Limb (tissue), 2 donors: Measurements from ENCODE around the gene HCN3.
"Not testable (repeated sequence)": the region's sequence is repeated elsewhere in the genome, so short reads cannot be mapped to it uniquely, and the experiment has no call there.

Experiments
- DNase-seq, 2 donors: peaks; one replicate each; pipeline ENCODE4 v3.0.0-alpha.2; 2016; ENCODE audit errors: extremely low spot score in 2 of 2

Gene HCN3

DNA sequence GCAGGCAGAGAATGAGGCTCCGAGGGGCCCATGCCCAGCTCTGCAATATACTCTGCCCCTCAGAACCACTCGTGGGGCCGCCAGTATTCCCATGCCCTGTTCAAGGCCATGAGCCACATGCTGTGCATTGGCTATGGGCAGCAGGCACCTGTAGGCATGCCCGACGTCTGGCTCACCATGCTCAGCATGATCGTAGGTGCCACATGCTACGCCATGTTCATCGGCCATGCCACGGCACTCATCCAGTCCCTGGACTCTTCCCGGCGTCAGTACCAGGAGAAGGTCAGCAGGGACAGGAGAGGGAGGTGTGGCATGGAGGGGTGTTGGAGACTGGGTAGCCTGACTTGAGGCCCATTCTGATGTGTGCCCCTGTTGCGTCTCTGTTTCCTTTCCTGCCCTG, 7.2 kb downstream of the HCN3 start:
- DNase-seq: no peak

DNA sequence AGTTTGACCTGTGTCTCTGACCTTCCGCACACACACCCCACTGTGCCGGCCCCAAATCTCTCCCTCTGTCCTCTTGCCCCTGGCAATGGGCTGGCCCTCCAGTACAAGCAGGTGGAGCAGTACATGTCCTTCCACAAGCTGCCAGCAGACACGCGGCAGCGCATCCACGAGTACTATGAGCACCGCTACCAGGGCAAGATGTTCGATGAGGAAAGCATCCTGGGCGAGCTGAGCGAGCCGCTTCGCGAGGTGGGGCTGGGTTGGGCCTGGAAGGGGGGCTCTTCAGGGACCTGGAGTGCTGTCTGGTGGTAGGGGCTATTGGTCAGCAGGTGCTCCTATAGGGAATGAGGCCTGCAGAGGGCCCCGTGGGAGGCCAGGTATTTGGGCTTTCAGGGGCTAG, 7.8 kb downstream of the HCN3 start:
- no peak for DNase-seq

GRCh38 chr1:155285631-155286044, 8.4 kb downstream of the HCN3 start:
- DNase-seq: no peak

GRCh38 chr1:155286544-155286943, 9.3 kb downstream of the HCN3 start:
- no peak for DNase-seq

DNA sequence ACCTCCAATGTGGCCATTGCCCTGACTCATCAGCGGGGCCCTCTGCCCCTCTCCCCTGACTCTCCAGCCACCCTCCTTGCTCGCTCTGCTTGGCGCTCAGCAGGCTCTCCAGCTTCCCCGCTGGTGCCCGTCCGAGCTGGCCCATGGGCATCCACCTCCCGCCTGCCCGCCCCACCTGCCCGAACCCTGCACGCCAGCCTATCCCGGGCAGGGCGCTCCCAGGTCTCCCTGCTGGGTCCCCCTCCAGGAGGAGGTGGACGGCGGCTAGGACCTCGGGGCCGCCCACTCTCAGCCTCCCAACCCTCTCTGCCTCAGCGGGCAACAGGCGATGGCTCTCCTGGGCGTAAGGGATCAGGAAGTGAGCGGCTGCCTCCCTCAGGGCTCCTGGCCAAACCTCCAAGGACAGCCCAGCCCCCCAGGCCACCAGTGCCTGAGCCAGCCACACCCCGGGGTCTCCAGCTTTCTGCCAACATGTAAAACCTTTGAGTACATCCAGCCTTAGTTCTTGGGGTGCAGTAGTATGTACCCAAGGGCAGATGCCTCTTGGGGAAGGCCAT, 10.8 kb downstream of the HCN3 start:
- DNase-seq: no peak

- not testable (repeated sequence) for DNase-seq
Observed at GRCh38 chr1:155291006-155291405, 13.7 kb downstream of the HCN3 start.

- DNase-seq: no peak
Observed at GRCh38 chr1:155293086-155293749, 16.0 kb downstream of the HCN3 start.

- no peak for DNase-seq
Observed at GRCh38 chr1:155294520-155295182, 17.4 kb downstream of the HCN3 start.

DNA sequence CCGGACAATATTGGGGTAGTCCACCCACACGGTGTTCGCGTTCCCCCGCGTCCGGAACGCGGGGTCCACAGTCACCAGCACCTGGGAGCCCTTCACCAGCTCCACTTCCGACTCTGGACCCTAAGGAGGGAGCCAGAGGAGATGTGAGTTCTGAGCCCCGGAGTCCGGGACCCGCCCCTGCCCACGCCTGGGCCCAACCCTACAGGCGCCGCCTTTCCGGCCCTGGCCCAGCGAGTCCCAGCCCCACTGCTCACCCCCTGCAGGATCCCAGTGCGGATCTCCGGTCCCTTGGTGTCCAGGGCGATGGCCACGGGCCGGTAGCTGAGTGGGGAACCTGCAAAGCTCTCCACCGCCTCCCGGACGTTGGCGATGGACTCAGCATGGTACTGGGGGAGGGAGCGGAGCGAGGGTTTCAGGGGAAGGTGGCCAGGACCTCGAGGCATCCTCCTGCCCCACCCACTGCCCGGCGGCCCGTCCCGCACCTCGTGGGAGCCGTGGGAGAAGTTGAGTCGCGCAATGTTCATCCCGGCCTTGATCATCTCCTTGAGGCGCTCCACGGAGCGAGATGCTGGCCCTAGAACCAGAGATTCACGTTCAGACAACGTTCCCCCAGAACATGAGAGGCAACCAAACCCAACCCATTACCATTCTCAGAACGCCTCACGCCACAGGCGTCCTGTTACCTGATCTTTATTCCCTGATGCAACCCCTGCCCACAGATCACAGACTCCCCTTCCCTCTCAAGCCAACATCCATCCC, 18.1 kb downstream of the HCN3 start:
- DNase-seq: no peak

DNA sequence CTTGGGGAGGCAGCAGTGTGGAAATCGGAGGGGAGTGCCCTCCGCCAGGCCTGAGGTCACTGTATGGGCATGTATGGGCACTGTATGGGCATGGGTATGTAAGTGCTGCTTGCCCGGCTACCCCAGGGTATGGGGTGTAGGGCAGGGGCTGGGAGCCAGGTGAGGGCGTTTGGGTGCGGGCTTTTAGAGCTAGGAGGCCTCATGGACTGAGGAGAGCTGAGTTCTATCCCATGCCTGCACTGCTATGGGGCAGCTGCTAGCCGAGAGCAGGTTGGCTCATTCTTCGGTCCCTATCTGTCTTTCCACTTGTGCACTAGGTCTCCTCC, 18.6 kb downstream of the HCN3 start:
- DNase-seq: no peak

DNA sequence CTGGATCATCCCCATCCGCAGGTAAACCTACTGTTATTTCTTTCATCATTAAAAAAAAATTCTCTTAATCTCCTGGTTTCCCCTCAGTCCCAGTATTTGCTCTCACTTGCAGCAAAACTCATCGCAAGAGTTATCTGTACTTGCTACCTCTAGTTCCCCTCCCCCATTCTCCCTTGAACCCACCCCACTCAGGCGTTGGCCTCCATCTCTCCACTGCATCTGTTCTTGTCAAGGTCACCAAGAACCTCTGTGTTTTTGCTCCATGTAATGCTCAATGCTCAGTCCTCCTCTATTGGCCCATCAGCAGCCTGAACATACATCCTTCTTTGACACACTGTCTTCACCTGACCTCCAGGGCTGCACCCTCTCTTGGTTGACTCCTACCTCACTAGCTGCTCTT, 19.4 kb downstream of the HCN3 start:
- no peak for DNase-seq

DNA sequence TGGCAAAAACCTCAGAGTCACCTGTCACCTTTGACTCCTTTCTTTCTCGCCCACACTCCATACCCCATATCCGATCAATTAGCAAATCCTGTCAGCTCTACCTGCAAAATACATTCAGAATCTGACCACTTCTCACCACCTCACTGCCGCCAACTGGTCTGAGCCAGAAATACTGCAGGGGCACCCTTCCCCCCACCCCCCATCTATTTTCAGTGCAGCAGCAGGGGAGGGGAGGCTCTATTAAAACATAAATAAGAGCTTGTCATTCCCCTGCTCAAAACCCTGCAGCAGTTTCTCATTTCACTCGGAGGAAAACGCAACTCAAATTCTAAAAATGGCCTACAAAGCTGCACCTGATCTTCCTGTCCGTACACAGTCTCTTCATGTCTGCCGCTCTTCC, 20.1 kb downstream of the HCN3 start:
- no peak for DNase-seq

DNA sequence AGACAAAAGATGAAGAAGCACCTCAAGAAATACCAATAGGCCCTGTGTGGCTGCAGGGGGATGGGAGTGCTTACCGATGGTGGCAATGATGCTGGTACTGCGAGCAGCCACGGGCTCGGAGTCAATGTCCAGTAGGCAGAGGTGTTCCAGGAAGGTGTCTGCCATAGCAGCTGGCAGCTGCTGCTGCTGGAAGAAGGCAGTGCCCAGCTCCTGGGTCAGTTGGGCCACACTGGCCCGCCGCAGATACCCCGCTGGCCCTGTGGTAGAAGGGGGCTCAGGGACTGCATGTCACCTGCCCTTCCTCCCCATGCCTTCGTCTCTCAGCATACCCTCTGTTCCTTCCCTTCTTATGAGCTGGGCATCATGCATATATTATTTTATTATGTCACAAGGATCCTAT, 22.8 kb downstream of the HCN3 start:
- DNase-seq: no peak

DNA sequence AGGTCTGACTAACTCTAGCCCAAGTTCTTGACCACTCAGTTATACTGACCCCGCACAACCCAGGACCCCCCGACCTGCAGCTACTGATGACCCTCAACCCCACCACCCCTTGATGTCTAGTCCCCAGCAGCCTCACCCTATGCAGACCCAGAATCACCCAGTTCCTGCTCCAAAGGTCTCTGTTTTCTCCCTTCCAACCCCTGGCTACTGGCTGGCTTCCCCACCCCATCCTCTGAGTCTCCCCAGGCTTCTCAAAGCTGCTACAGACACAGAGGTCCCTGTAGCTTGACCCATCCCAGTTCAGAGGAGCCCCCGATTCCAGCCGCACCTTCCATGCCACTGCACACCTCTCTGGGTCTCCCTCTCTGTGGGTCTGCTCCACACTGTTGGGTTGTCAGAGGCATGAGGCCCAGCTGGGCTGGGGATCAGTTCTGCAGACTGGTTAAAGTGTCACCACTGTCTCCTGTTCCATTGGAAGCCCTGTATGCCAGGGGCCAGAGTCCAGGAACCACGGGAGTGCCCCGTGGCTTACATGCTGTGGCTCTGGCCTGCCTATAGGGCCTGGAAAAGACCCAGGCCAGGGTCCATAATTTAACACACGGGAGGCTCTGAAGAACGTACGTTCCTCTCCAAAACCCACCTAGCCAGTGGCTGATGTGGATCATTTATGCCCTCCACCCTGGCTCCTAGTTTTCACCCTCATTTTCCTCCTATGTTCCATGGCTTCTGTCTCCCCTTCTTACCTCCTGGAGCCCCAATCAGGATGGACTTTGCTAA, 23.5 kb downstream of the HCN3 start:
- DNase-seq: no peak

GRCh38 chr1:155301342-155301841, 24.1 kb downstream of the HCN3 start, which contains the start of gene PKLR:
TSS of gene PKLR (minus strand) at chr1:155301438. CDS start at chr1:155301395, 43 bp downstream.
- no peak for DNase-seq

DNA sequence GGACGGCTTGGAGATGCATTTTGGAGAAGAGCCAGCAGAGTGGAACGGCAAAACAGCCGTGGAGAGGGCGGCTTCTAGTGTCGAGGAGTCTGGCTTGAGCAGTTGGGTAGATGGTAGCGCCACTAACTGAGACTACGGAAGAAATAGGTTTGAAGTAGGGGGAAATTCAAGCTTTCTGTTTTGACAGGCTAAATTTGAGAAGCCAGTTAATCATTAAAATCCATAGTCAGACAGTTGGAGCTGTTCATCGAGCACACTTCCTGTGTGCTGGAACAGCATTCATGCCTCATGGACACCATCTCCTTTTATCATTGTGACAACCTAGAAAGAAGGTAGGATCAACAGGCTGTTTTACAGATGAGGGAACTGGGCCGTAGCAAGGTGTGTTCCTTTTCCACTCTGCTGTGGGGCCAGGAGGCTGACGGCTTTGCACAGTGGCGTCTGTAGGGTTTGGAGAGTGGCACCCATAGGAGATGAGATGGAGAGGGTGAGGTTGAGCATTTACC, 27.3 kb downstream of the HCN3 start:
- no peak for DNase-seq

- no peak for DNase-seq
Observed at GRCh38 chr1:155305881-155306391, 28.7 kb downstream of the HCN3 start.

DNA sequence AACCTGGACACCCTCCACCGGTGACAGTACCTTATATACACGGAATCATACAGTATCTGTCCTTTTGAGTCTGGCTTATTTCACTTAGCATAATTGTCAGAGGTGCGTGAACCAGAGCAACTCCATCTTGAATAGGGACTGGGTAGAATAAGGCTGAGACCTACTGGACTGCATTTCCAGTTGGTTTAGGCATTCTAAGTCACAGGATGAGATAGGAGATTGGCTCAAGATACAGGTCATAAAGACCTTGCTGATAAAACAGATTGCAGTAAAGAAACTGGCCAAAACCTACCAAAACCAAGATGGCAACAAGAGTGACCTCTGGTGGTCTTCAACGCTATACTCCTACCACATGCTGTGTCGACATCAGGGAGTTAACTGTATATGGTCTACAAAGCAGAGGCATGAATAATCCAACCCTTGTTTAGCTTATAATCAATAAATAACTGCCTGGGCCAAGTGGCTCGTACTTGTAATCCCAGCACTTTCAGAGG, 30.0 kb downstream of the HCN3 start:
- DNase-seq: peak in 1 of 2 donors; percentile 36

- DNase-seq: peak; percentile 97 to 99
Observed at GRCh38 chr1:155308493-155309422, 31.5 kb downstream of the HCN3 start, which contains the start of gene FDPS. TSS of gene FDPS (plus strand) at chr1:155308866. CDS start at chr1:155309790, 924 bp downstream.
